Measurements from ENCODE around the gene ZNF430.

Gene ZNF430

DNA sequence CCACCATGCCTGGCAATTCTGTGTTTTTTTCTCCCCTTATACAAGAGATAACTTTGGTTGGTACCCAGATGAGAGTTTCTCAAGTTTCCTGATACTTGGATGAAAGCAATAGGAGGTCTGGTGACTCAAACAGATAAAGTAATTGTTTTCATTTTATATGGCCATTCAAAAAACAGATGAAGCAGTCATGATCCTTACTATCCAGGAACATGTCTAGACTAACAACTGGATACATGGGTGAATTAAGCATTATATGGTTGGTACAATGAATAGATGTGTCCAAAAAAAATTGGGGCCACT is 8.5 kb downstream of the ZNF430 start:
- Histone ChIP-seq H3K9me3 (no peaks in the 10 kb centered on the region), H3K27me3 (no peaks in the 10 kb centered on the region), H3K36me3 (peaks cover 35% of the 10 kb centered on the region), H3K27ac (no peak overlapping the region), H3K4me3 (ENCODE audit: low read depth in 1 of 2, low read length in 1 of 2) (no peak overlapping the region), H3K4me1 (ENCODE audit: control insufficient read depth in 1 of 2, insufficient read depth in 1 of 2, low read depth in 1 of 2, low read length in 1 of 2) (no peaks in the 10 kb centered on the region)
- TF ChIP-seq, protein P1, sequence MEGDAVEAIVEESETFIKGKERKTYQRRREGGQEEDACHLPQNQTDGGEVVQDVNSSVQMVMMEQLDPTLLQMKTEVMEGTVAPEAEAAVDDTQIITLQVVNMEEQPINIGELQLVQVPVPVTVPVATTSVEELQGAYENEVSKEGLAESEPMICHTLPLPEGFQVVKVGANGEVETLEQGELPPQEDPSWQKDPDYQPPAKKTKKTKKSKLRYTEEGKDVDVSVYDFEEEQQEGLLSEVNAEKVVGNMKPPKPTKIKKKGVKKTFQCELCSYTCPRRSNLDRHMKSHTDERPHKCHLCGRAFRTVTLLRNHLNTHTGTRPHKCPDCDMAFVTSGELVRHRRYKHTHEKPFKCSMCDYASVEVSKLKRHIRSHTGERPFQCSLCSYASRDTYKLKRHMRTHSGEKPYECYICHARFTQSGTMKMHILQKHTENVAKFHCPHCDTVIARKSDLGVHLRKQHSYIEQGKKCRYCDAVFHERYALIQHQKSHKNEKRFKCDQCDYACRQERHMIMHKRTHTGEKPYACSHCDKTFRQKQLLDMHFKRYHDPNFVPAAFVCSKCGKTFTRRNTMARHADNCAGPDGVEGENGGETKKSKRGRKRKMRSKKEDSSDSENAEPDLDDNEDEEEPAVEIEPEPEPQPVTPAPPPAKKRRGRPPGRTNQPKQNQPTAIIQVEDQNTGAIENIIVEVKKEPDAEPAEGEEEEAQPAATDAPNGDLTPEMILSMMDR (IDR thresholded peaks at IDR 0.05) = no peak

DNA sequence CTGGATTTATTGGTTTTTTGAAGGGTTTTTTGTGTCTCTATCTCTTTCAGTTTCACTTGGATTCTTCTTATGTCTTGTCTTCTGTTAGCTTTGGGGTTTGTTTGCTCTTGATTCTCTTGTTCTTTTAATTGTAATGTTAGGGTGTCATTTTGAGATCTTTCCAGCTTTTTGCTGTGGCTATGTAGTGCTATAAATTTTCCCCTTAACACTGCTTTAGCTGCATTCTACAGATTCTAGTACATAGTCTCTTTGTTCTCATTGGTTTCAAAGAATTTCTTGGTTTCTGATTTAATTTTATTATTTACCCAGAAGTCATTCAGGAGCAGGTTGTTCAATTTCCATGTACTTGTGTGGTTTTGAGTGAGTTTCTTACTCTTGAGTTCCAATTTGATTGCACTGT is 24.6 kb downstream of the ZNF430 start:
- Histone ChIP-seq H3K27ac (no peak overlapping the region), H3K4me1 (ENCODE audit: control insufficient read depth in 1 of 2, insufficient read depth in 1 of 2, low read depth in 1 of 2, low read length in 1 of 2) (no peaks in the 10 kb centered on the region), H3K27me3 (no peaks in the 10 kb centered on the region), H3K36me3 (peaks cover 17% of the 10 kb centered on the region), H3K9me3 (peaks cover 6% of the 10 kb centered on the region), H3K4me3 (ENCODE audit: low read depth in 1 of 2, low read length in 1 of 2) (no peak overlapping the region)
- TF ChIP-seq, protein P1 (IDR thresholded peaks at IDR 0.05) = no peak

DNA sequence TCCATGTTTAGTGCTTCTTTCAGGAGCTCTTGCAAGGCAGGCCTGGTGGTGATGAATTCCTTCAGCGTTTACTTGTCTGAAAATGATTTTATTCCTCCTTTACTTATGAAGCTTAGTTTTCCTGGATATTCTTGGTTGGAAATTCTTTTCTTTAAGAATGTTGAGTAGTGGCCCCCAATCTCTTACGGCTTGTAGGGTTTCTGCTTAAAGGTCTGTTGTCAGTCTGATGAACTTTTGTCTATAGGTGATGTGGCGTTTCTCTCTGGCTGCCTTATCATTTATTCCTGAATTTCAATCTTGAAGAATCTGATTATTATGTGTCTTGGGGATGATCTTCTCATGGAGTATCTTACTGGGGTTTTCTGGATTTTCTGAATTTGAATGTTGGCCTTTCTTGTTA is 26.0 kb downstream of the ZNF430 start:
- Histone ChIP-seq H3K9me3 (peaks cover 13% of the 10 kb centered on the region), H3K27ac (no peak overlapping the region), H3K36me3 (peaks cover 17% of the 10 kb centered on the region), H3K4me3 (ENCODE audit: low read depth in 1 of 2, low read length in 1 of 2) (no peak overlapping the region), H3K27me3 (no peaks in the 10 kb centered on the region), H3K4me1 (ENCODE audit: control insufficient read depth in 1 of 2, insufficient read depth in 1 of 2, low read depth in 1 of 2, low read length in 1 of 2) (no peaks in the 10 kb centered on the region)
- TF ChIP-seq, protein P1 (IDR thresholded peaks at IDR 0.05) = no peak

DNA sequence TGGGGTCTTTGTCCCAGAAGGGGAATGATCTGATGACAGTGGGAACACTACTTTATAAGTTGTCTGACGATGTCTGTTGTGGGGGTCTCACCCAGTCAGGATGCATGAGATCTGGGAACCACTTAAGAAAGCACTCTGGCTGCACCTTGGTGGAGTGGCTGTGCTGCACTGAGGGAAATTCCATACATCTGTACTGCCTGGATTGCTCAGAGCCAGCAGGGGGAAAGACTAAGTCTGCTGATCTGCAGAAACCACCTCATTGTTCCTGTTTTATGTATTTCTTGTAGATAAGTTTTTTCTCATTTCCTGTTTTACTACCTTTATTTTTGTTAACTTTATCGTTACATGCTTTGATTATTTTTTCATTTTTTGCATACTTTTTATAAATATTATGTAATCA is 27.3 kb downstream of the ZNF430 start:
- TF ChIP-seq, protein P1 (IDR thresholded peaks at IDR 0.05) = no peak
- peaks cover 14% of the 10 kb centered on the region for H3K9me3 ChIP-seq
- no peaks in the 10 kb centered on the region for H3K4me1 ChIP-seq (ENCODE audit: control insufficient read depth in 1 of 2, insufficient read depth in 1 of 2, low read depth in 1 of 2, low read length in 1 of 2)
- no peaks in the 10 kb centered on the region for H3K27me3 ChIP-seq
- no peak overlapping the region for H3K4me3 ChIP-seq (ENCODE audit: low read depth in 1 of 2, low read length in 1 of 2)
- H3K27ac ChIP-seq = no peak overlapping the region
- H3K36me3 ChIP-seq = peaks cover 12% of the 10 kb centered on the region

DNA sequence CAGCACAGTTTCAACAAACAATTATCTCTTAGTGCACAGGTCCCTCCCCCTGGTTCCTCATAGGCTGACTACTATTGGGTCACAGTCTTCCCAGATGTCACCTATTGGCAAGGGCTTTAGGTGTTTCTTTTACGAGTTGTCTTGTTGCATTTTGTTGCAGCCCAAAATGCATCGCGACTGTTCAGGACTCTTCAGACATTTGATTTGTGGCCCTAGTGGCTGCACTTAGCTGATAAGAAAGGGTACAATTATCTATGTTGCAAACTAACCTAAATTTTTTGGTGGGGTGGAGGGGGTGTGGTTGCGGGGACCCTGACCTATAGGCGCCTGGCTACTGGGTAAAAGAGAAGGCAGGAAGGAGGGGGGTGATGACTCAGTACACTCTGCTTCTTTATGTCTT is 32.4 kb downstream of the ZNF430 start:
- Histone ChIP-seq H3K36me3 (peaks cover 34% of the 10 kb centered on the region), H3K27me3 (no peaks in the 10 kb centered on the region), H3K27ac (no peak overlapping the region), H3K9me3 (peaks cover 32% of the 10 kb centered on the region), H3K4me1 (ENCODE audit: control insufficient read depth in 1 of 2, insufficient read depth in 1 of 2, low read depth in 1 of 2, low read length in 1 of 2) (no peaks in the 10 kb centered on the region), H3K4me3 (ENCODE audit: low read depth in 1 of 2, low read length in 1 of 2) (no peak overlapping the region)
- TF ChIP-seq, protein P1 (IDR thresholded peaks at IDR 0.05) = no peak

DNA sequence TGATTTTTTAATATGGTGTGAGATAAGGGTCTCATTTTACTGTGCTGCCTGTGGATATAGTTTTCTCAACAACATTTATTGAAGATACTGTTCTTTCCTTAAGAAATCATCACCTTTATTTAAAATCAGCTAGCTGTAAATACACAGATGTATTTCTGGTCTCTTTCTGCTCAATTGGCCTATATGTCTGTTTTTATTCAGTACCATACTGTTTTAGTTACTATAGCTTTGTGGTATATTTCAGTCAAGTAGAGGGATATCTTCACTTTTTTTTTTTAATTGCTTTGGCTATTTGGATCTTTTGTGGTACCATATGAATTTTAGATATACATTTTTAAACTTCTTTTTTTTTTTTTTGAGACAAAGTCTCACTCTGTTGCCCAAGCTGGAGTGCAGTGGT is 44.9 kb downstream of the ZNF430 start:
- Histone ChIP-seq H3K9me3 (no peaks in the 10 kb centered on the region), H3K4me3 (ENCODE audit: low read depth in 1 of 2, low read length in 1 of 2) (no peak overlapping the region), H3K27ac (no peak overlapping the region), H3K4me1 (ENCODE audit: control insufficient read depth in 1 of 2, insufficient read depth in 1 of 2, low read depth in 1 of 2, low read length in 1 of 2) (no peaks in the 10 kb centered on the region), H3K36me3 (no peaks in the 10 kb centered on the region), H3K27me3 (no peaks in the 10 kb centered on the region)
- TF ChIP-seq, protein P1 (IDR thresholded peaks at IDR 0.05) = no peak

All from neutrophil (primary cell).